NCI-H146 (cell line): ENCODE results near the gene PTPRJ.

Experiments used
- DNase-seq: peaks from one replicate; lab custom pipeline; 2025; lab: John Stamatoyannopoulos, UW

The PTPRJ gene

GRCh38 chr11:48066881-48067800, 86.8 kb downstream of the PTPRJ start:
- no peak for DNase-seq

DNA sequence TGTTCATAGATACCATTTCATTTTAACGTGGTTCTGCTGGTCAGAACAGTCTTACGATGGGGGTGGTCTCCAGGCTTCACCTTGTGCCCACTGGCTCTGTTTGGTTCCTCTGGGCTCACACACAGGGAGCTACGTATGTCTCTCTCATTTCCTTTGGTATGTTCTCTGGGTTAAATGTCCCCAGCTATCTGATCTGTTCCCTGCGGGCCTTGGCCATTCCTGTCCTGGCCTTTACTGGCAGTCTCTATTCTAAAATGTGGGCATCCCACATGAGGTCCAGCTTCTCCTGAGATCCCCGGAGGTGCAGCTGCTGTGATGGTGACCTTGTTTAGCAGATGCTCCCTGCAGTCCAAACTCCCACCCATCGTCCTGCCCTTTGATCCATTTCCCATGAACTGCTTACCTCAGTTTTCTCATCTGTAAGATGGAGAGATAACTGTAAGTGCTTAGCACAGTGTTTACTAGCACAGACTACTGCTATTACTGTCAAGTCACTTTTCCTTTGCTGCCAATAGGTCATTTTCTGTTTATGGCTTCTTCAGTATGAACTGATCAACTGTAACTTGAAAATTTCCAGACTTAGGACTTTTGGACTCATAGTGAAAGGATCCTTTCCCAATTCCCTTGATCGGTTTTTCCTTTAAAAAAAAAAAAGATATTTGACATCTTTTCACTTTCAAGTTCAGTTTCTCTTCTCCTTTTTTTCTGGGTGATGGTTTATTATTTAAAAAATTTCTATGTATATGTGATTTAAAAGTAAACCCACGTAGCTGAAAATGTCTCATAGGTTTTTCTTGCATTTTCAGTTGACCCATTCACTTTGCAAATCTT, 92.9 kb downstream of the PTPRJ start:
- no peak for DNase-seq

- DNase-seq: no peak
These were observed 94.2 kb downstream of the PTPRJ start for GRCh38 chr11:48074425-48075181.

DNA sequence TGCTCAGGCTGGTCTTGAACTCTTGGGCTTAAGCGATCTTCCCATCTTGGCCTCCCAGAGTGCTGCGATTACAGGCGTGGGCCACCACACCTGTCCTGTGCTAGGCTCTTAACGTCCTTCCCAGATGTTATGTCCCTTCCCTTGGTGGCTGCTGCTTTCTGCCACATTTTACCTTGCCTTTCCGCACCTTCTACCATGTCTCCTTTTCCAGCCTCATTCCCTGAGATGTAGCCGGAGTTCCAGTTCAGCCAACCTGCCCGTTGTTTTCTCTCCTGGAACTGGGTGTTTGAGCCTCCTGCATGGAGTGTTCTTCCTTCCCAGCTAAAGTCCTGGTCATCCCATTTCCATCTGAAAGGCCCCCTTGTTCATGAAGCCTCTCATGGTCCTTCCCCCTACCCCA, 95.3 kb downstream of the PTPRJ start:
- DNase-seq: no peak

- DNase-seq: no peak
These were observed 96.9 kb downstream of the PTPRJ start for GRCh38 chr11:48077251-48077650.

GRCh38 chr11:48078689-48079088, 98.3 kb downstream of the PTPRJ start:
- DNase-seq: no peak

- DNase-seq: no peak
These were observed 99.2 kb downstream of the PTPRJ start for GRCh38 chr11:48079596-48079995.

DNA sequence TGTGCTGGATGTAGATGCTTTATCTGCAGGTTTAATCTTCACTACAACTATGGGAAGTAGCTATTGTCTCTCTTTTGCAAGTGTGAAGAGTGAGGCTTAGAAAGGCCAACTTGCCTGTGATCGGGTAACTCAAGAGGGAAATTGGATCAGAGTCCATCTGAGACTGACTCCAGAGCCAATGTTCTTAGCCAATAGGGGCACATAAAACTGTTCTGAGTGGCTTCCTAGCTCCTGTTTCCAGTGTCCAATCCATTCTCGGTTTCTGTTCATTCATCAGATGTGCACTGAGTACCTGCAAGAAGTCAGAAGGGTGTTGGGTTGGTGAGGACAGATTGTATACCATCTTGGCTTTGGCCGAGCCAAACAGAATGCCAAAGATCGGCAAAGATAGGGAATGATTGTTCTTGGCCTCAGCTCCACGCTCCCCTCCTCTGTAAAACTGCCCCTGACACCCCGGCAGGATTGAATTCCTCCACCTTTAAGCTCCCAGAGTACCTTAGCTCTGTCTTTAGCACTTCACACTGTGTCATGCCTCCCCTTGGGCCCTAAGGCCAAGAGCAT, 100.0 kb downstream of the PTPRJ start:
- no peak for DNase-seq

DNA sequence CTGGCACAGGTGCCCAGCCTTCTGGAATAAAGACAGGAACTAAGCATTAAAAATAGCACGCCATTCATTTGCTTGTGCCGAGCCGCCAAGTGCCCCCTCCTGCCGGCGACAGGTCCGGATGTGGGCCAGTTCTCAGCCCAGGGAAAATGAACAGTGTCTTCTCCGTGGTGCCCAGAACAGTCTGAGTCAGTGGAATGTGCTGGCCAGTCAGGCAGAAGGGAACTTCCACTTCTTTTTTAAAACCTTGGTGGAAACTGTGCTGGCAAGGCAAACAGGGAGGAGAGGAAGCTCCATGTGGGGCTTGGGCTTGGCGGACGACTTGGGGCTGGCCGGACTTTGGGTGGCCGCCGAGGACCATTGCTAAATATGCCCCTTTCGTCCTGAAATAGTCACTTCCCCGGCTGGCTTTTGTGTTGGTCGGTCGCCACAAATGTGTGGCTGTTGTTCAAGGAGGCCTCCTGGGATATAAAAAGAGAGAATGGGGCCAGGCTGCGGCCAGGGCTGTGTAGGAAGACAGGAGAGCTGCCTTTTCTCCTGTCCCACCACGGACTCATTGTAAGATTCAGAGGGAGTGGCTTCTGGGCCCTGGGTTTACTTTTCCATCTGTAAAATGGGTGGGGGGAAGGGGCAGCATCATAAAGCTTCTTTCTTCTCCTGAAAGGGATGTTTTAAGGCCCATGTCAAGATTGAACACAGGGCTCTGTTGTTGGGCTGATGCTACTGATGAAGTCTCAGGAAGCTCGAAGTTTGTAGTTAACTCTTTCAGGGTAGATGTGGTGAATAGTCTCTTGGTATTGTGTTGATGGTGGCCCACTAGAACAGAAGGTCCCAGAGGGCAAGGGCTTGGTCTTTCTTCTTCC, 101.0 kb downstream of the PTPRJ start:
- DNase-seq: no peak

DNA sequence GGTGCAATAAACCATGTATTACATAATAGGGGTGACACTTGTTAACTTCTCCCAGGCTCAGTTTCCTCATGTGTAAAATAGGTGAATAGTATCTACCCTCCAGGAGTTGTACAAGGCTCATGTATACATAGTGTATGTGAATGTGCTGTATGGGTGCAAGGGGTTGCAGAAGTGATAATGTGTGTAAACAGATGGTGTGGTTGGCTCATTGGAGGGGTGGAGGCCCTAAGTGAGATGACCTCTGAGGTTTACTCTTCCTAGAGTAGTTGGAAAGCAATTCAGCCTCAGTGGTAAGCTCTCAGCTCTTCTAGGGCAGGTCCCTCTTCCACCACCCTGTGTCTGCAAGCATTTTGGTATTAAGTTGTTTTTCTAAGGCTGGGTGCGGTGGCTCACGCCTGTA, 102.4 kb downstream of the PTPRJ start:
- DNase-seq: no peak

- DNase-seq: no peak
These were observed 103.1 kb downstream of the PTPRJ start for GRCh38 chr11:48083421-48083820.

GRCh38 chr11:48085688-48086087, 105.3 kb downstream of the PTPRJ start:
- no peak for DNase-seq

GRCh38 chr11:48087422-48087821, 107.1 kb downstream of the PTPRJ start:
- DNase-seq: no peak

- DNase-seq: no peak
These were observed 107.8 kb downstream of the PTPRJ start for GRCh38 chr11:48087974-48088681.

DNA sequence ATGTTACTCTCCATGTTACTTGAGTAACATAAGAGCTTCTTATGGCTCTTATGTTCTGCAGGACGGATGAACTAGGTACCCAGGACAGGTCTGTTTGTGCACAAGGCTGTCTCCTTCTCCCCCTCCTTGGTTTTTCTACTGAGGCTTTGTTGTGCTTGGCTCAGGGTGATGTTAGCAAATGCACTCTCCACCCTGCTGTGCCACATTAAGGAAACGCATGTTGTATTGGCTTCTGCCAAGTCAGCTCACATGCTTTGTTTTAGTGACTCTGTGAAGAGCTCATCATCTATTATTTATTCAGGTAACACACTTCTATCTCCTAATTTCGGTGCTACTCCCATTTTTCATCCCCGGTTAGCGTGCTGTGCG, 108.3 kb downstream of the PTPRJ start:
- peak; percentile 28 for DNase-seq

- no peak for DNase-seq
These were observed 109.8 kb downstream of the PTPRJ start for GRCh38 chr11:48090174-48090573.

- no peak for DNase-seq
These were observed 111.2 kb downstream of the PTPRJ start for GRCh38 chr11:48091426-48092102.

GRCh38 chr11:48093323-48093722, 113.0 kb downstream of the PTPRJ start:
- no peak for DNase-seq

- peak; percentile 38 for DNase-seq
These were observed 113.7 kb downstream of the PTPRJ start for GRCh38 chr11:48093795-48094642.
